OCI-LY3 (cell line): ENCODE measurements around the gene ATF4.

Source experiments
- H2AFZ ChIP-seq: fragments of 200-600, 300-600 bp; shearing (Covaris generic); 2 replicates; pipeline ENCODE4 v1.6.0; 2014; ENCODE audit warnings: antibody characterized with exemption, low read depth, low read length
- H3K27ac ChIP-seq: fragments of 200-600, 300-600 bp; sonication (generic); 2 replicates; pipeline ENCODE4 v1.5.1; 2014; ENCODE audit warnings: mild to moderate bottlenecking, low read length, moderate library complexity, mixed read lengths
- H3K27me3 ChIP-seq: fragments of 200-600, 300-600 bp; sonication (generic); 2 replicates; pipeline ENCODE4 v1.6.1; 2014; ENCODE audit warnings: low read depth, low read length, mixed read lengths
- H3K36me3 ChIP-seq: fragments of 200-600, 300-600 bp; sonication (generic); replicated peaks from 2 replicates; pipeline ENCODE3; 2014; ENCODE audit warnings: low read depth, low read length, mixed read lengths
- H3K4me1 ChIP-seq: fragments of 300-600, 200-600 bp; sonication (generic); 2 replicates; pipeline ENCODE4 v1.6.1; 2014; ENCODE audit warnings: low read length, mixed read lengths
- H3K4me2 ChIP-seq: fragments of 200-600, 300-600 bp; sonication (generic); 2 replicates; pipeline ENCODE4 v1.6.1; 2014; ENCODE audit warnings: low read length, mixed read lengths
- H3K4me3 ChIP-seq: fragments of 300-600, 200-600 bp; sonication (generic); 2 replicates; pipeline ENCODE4 v1.5.1; 2014; ENCODE audit warnings: antibody characterized with exemption, mild to moderate bottlenecking, low read length, moderate library complexity
- H3K79me2 ChIP-seq: fragments of 300-600, 200-600 bp; shearing (Covaris generic); 2 replicates; pipeline ENCODE4 v1.6.1; 2014; ENCODE audit warnings: mild to moderate bottlenecking, low read length, mixed read lengths
- H3K9ac ChIP-seq: fragments of 300-600, 200-600 bp; shearing (Covaris generic); 2 replicates; pipeline ENCODE4 v1.6.0; 2014; ENCODE audit warnings: mild to moderate bottlenecking, low read length, moderate library complexity
- H3K9me3 ChIP-seq: fragments of 200-600, 300-600 bp; shearing (Covaris generic); 2 replicates; pipeline ENCODE4 v1.6.1; 2014; ENCODE audit warnings: low read length, mixed read lengths; ENCODE audit not compliant: insufficient read depth
- H4K20me1 ChIP-seq: fragments of 200-600, 300-600 bp; sonication (generic); 2 replicates; pipeline ENCODE4 v1.6.1; 2016; ENCODE audit warnings: low read length, mixed read lengths; ENCODE audit not compliant: insufficient read depth
- CTCF ChIP-seq: fragments of 200-600, 300-600 bp; sonication (generic); IDR thresholded peaks from 2 replicates; pipeline ENCODE4 v1.5.1; 2014; ENCODE audit warnings: antibody characterized with exemption, low read length, low read depth
- EZH2phosphoT487 ChIP-seq: fragments of 200-600 bp; shearing (Covaris generic); IDR thresholded peaks from 2 replicates; pipeline ENCODE4 v1.6.1; 2018; ENCODE audit warnings: antibody characterized with exemption, mixed run types, low read depth

ATF4 gene

GRCh38 chr22:39558254-39558727, 37.9 kb downstream of the ATF4 start:
- no peaks in the 10 kb centered on the region for H3K9me3 ChIP-seq
- no peaks in the 10 kb centered on the region for H3K4me1 ChIP-seq
- H3K4me2 ChIP-seq: no peak overlapping the region
- no peak for TF ChIP-seq EZH2phosphoT487
- TF ChIP-seq CTCF: no peak
- H3K27ac ChIP-seq: no peak overlapping the region
- H2AFZ ChIP-seq: no peak overlapping the region
- H3K79me2 ChIP-seq: no peaks in the 10 kb centered on the region
- no peaks in the 10 kb centered on the region for H4K20me1 ChIP-seq
- H3K27me3 ChIP-seq: peaks cover 10% of the 10 kb centered on the region
- H3K36me3 ChIP-seq: no peaks in the 10 kb centered on the region
- no peak overlapping the region for H3K4me3 ChIP-seq
- H3K9ac ChIP-seq: no peak overlapping the region

GRCh38 chr22:39558950-39559349, 38.6 kb downstream of the ATF4 start:
- peaks cover 9% of the 10 kb centered on the region; the same call in 1 of the 2 replicates for H3K27me3 ChIP-seq
- no peak overlapping the region for H2AFZ ChIP-seq

GRCh38 chr22:39559456-39560105, 39.2 kb downstream of the ATF4 start:
- H3K4me2 ChIP-seq: no peak overlapping the region
- H4K20me1 ChIP-seq: no peaks in the 10 kb centered on the region
- TF ChIP-seq CTCF (peak; percentile 82), EZH2phosphoT487 (no peak)
- H2AFZ ChIP-seq: no peak overlapping the region
- no peak overlapping the region for H3K27ac ChIP-seq
- no peak overlapping the region for H3K4me3 ChIP-seq
- peaks cover 9% of the 10 kb centered on the region; the same call in 1 of the 2 replicates for H3K27me3 ChIP-seq
- peaks cover 6% of the 10 kb centered on the region; the same call in 1 of the 2 replicates for H3K9me3 ChIP-seq
- no peaks in the 10 kb centered on the region for H3K79me2 ChIP-seq
- no peak overlapping the region for H3K9ac ChIP-seq
- no peaks in the 10 kb centered on the region for H3K4me1 ChIP-seq
- no peaks in the 10 kb centered on the region for H3K36me3 ChIP-seq

More at GRCh38 chr22:39558950-39559349, 38.6 kb downstream of the ATF4 start:
- Histone ChIP-seq H4K20me1 (no peaks in the 10 kb centered on the region), H3K9me3 (peaks cover 3% of the 10 kb centered on the region; the same call in 1 of the 2 replicates), H3K79me2 (no peaks in the 10 kb centered on the region), H3K4me3 (no peak overlapping the region), H3K9ac (no peak overlapping the region), H3K4me1 (no peaks in the 10 kb centered on the region), H3K27ac (no peak overlapping the region), H3K4me2 (no peak overlapping the region), H3K36me3 (no peaks in the 10 kb centered on the region)
- TF ChIP-seq CTCF (no peak), EZH2phosphoT487 (no peak)

- H2AFZ ChIP-seq: no peak overlapping the region
- peaks cover 9% of the 10 kb centered on the region; the same call in 1 of the 2 replicates for H3K27me3 ChIP-seq
- H3K36me3 ChIP-seq: no peaks in the 10 kb centered on the region
- H3K9ac ChIP-seq: no peak overlapping the region
- no peaks in the 10 kb centered on the region for H3K4me1 ChIP-seq
- H3K9me3 ChIP-seq: peaks cover 6% of the 10 kb centered on the region; the same call in 1 of the 2 replicates
- no peak for TF ChIP-seq EZH2phosphoT487
- H3K4me3 ChIP-seq: no peak overlapping the region
- H4K20me1 ChIP-seq: no peaks in the 10 kb centered on the region
- H3K79me2 ChIP-seq: no peaks in the 10 kb centered on the region
- H3K4me2 ChIP-seq: no peak overlapping the region
- no peak overlapping the region for H3K27ac ChIP-seq
Observed at GRCh38 chr22:39560127-39560526, 39.8 kb downstream of the ATF4 start.
